Skeletal muscle satellite cell (primary cell): ENCODE data around the gene CACNA1I.

Experiments
- H3K27me3 ChIP-seq: 2 replicates; pipeline ENCODE4 v1.7.0; 2013; ENCODE audit warnings: low read length; ENCODE audit not compliant: control insufficient read depth, insufficient read depth
- H3K36me3 ChIP-seq: 2 replicates; pipeline ENCODE4 v1.7.0; 2013; ENCODE audit warnings: mild to moderate bottlenecking, control low read depth, low read length; ENCODE audit not compliant: insufficient read depth
- H3K4me1 ChIP-seq: 2 replicates; pipeline ENCODE4 v1.7.0; 2013; ENCODE audit warnings: low read length; ENCODE audit not compliant: control insufficient read depth, insufficient read depth
- H3K4me2 ChIP-seq: 2 replicates; pipeline ENCODE4 v1.7.0; 2013; ENCODE audit warnings: mild to moderate bottlenecking, low read length
- H3K4me3 ChIP-seq: 2 replicates; pipeline ENCODE4 v1.7.0; 2013; ENCODE audit warnings: low read length
- H3K9ac ChIP-seq: 2 replicates; pipeline ENCODE4 v1.7.0; 2013; ENCODE audit warnings: mild to moderate bottlenecking, low read depth, low read length, moderate library complexity
- H3K9me3 ChIP-seq: replicated peaks from 2 replicates; pipeline ENCODE4 v1.7.0; 2013; ENCODE audit warnings: mild to moderate bottlenecking, control low read depth, low read length

CACNA1I gene

DNA sequence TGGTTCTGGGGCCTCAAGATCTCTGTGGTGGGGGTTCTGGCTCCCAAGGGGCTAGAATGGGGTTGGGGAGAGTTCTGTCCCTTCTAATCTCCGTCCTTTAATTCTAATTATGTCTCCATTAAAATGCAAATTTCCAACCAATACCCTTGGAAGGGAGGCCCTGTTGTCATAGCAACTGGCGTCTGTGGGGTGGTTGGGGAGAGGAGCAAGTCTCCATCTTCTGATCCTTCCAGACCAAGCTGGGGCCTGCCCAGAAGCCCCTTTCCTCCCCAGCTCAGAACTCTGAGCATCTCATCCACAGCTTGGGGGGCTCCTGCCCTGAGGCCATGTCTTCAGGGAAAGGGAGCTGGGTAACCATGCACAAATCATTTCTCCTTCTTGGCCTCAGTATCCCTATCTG lies 32.6 kb upstream of the CACNA1I start:
- Histone ChIP-seq H3K9me3 (no peaks in the 10 kb centered on the region), H3K4me2 (no peak overlapping the region), H3K9ac (no peak overlapping the region), H3K4me3 (no peak overlapping the region), H3K27me3 (peaks cover 18% of the 10 kb centered on the region), H3K4me1 (peaks cover 10% of the 10 kb centered on the region), H3K36me3 (no peaks in the 10 kb centered on the region)

GRCh38 chr22:39543095-39543494 lies 27.5 kb upstream of the CACNA1I start:
- H3K4me2 ChIP-seq, result no peak overlapping the region
- no peak overlapping the region for H3K9ac ChIP-seq
- no peaks in the 10 kb centered on the region for H3K9me3 ChIP-seq
- no peak overlapping the region for H3K4me3 ChIP-seq
- H3K36me3 ChIP-seq, result no peaks in the 10 kb centered on the region
- peaks cover 3% of the 10 kb centered on the region for H3K4me1 ChIP-seq
- peaks cover 16% of the 10 kb centered on the region for H3K27me3 ChIP-seq

DNA sequence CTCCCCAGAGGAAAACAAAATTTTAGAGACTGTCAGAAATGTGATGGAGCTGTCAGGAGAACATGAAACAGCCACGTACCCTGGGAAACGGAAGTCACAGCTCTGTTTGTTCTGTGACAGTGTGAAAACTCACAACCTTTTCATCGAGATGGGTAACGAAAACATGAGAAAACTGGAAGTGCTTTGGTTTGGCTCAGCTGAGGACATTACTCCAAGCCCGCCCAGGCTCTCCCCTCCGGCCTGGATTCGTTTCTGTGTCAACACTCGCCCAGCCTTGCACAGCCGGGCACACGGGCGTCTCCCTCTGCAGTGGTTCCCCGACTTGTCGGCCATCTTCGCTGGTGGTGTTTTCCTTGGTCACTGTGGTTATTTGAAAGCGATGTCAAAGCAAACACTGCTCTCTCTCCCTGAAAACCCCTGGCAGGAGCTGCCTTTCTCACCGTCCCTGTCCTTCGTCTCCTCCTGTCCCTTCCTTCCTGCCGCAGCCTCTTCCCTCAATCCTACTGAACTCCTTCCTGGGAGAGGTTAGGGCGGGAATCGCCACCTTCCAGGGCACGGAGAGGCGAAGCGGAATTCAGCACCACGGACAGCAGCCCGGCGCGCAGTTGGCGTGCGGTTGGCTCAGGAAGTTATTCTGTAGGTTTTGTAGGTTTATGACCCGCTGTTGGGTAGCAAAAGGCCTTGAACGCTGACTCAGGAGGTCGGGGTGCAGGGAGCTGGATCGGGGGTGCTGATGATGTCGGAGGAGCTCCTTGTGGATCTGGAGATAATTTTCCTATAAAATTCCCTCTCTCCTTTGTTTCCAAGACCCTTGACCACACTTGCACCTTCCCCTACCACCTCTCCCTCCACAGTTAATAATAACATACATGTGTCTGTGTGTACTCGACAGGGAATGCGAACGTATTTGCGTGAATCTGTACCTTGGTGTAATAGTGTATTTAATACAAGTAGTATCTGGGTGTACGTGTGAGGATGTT lies 24.9 kb upstream of the CACNA1I start:
- Histone ChIP-seq H3K4me2 (no peak overlapping the region), H3K4me1 (peaks cover 3% of the 10 kb centered on the region), H3K9me3 (no peaks in the 10 kb centered on the region), H3K36me3 (no peaks in the 10 kb centered on the region), H3K27me3 (peaks cover 27% of the 10 kb centered on the region), H3K9ac (no peak overlapping the region), H3K4me3 (no peak overlapping the region)

DNA sequence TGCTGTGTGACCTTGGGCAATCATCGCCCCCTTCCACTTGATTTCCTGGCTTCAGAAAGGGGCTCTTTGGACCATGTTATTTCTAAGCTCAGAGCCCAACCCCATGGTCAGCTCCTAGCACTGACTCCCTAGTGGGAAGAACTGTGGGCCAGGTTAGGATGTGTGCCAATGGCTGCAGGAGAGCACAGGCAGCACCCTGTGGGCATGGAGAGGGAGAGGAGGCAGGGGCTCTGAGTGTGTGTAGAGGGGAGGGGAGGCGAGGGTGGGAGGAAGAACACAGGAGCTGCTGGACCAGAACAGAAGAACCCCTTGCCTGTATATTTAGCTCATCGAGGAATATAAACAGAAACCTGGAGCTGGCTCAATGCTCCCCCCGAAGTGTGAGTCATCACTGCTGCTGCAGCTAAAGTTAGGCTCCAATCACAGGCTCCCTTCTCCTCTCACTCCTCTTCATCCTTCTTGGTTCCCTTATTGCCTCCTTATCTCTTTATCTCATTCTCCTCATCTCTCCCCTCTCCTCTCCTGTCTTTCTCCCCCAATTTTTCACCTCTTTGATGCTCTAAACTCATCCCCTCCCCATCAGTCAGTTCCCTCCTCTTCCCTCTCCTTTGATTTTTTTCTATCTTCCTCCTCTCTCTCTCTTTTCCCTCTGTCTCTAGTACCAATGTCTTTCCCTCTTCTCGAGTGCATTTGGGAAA lies 23.5 kb upstream of the CACNA1I start:
- Histone ChIP-seq H3K36me3 (no peaks in the 10 kb centered on the region), H3K4me3 (no peak overlapping the region), H3K9me3 (no peaks in the 10 kb centered on the region), H3K4me1 (peaks cover 3% of the 10 kb centered on the region), H3K4me2 (no peak overlapping the region), H3K27me3 (peaks cover 37% of the 10 kb centered on the region), H3K9ac (no peak overlapping the region)

DNA sequence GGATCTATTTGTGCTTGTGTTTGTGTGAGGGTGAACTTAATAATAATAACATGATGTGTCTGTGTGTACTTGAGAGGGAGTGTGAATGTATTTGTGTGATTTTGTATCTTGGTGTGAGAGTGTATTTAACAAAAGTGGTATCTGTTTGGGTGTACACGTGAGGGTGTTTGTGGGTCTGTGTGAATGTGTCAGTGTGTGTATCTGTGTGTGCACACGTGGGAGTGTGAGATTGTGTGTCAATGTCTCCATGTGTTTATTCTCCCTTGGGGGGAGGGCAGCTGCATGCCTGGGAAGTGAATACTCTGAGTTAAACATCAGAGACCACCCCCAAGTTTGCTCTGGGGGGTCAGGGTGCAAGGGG lies 23.0 kb upstream of the CACNA1I start:
- Histone ChIP-seq H3K27me3 (peaks cover 42% of the 10 kb centered on the region), H3K9ac (no peak overlapping the region), H3K4me3 (no peak overlapping the region), H3K4me2 (no peak overlapping the region), H3K4me1 (peaks cover 3% of the 10 kb centered on the region), H3K36me3 (no peaks in the 10 kb centered on the region), H3K9me3 (no peaks in the 10 kb centered on the region)

DNA sequence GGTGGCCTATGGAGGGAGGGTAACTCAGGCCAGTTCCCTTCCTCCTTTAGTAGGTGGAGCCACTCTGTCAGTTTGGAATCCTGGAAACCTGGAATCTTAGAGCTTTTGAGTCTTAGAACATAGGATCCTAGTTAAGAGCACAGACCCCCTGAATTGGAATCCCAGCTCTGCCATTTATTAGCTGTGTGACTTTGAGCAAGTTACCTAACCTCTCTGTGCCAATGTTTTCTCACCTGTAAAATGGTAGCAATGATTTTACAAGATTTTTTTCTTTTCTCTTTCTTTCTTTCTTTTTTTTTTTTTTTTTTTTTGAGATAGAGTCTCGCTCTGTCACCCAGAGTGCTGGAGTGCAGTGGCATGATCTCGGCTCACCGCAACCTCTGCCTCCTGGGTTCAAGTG lies 17.1 kb upstream of the CACNA1I start:
- peaks cover 66% of the 10 kb centered on the region for H3K27me3 ChIP-seq

DNA sequence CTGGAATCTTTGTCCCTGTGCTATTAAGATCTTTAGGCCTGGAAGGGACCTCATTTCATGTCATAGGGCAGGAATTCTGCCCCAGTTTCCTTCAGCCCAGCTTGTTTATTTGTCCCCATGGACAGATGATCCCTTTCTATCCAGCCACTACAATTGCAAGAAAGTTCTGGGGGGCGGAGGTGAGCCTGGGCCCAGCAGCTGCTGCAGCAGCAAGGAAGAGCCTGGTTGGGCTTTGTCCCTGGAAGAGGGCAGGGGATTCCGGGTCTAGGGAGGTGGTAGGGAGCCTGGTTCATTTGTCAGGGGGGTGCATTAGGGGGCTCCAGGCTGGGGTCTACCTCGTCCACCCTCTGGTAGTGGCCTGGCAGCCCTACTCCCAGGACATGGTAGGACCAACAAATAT lies 16.4 kb upstream of the CACNA1I start:
- Histone ChIP-seq H3K9ac (no peak overlapping the region), H3K4me3 (no peak overlapping the region), H3K4me2 (no peak overlapping the region), H3K9me3 (no peaks in the 10 kb centered on the region), H3K27me3 (peaks cover 69% of the 10 kb centered on the region), H3K36me3 (no peaks in the 10 kb centered on the region), H3K4me1 (no peaks in the 10 kb centered on the region)

More for the DNA sequence above, 17.1 kb upstream of the CACNA1I start:
- no peaks in the 10 kb centered on the region for H3K4me1 ChIP-seq
- H3K9me3 ChIP-seq, result no peaks in the 10 kb centered on the region
- H3K4me2 ChIP-seq, result no peak overlapping the region
- no peak overlapping the region for H3K9ac ChIP-seq
- H3K4me3 ChIP-seq, result no peak overlapping the region
- H3K36me3 ChIP-seq, result no peaks in the 10 kb centered on the region

DNA sequence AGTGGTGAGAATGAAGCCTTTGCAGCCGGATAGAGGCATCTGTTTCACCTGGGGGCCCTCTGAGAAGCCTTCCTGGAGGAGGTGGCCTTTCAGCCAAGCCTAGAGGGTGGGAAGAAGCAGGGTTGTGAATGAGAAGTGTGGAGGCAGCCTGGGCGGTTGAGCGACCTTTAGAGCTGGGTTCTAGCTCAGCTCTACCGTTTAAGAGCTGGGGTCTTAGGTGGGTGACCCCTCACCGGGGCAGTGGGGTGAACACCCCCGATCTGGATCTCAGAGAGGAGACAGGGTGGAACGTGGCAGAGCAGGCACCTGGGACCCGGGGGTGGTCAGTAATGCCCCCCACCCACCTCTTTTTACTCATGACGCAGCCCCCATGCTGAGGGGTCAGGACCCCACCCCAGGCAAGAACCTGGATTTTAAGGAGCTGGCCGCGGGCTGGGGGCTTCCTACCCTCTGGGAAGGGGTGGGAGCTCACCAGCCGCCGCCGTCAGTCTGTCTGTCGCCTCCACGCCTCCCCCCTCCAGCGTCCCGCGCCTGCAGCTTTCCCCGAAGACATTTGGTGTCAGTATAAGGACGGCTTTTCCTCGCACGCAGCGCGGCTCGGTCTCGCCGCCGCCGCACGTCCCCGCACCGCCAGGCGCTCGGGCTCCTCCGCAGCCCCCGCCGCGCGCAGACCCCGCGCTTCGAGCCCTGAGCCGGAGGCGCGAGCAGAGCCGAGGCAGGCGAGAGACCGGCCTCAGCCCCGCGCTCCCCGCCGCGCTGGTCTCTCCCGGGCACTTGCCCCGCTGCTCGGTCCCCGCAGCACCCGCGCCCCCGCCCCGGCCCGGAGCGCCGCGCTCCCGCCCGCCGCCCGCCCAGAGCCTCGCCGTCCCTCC lies 13.3 kb upstream of the CACNA1I start:
- Histone ChIP-seq H3K9ac (no peak overlapping the region), H3K4me1 (no peaks in the 10 kb centered on the region), H3K4me3 (no peak overlapping the region), H3K36me3 (no peaks in the 10 kb centered on the region), H3K4me2 (peak overlapping the region; percentile 56), H3K9me3 (no peaks in the 10 kb centered on the region), H3K27me3 (peaks cover 70% of the 10 kb centered on the region)

DNA sequence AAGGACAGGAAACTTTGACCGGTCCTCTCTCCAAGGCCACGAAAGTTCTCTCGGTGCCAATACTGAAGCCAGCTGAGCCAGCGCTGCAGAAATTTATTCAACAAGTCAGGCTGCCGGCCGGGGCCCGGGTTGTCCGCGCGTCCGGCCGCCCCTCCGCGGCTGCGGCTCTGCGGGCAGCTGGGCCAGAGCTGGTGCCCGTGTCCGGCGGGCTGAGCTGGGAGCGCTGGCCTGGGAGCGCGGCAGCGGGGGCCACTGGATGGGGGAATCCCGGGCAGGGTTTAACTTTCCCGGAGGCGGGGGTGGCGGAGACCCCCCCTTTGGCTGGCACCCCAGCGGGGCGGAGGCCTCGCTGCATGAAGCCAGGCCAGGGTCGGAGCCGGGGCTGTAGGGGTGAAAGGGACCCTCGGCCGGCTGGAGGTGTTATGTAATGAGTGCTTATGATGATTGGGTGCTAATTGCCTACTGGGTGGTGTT lies 12.3 kb upstream of the CACNA1I start:
- Histone ChIP-seq H3K9ac (no peak overlapping the region), H3K9me3 (no peaks in the 10 kb centered on the region), H3K36me3 (no peaks in the 10 kb centered on the region), H3K27me3 (peaks cover 67% of the 10 kb centered on the region), H3K4me1 (no peaks in the 10 kb centered on the region), H3K4me2 (no peak overlapping the region), H3K4me3 (no peak overlapping the region)

DNA sequence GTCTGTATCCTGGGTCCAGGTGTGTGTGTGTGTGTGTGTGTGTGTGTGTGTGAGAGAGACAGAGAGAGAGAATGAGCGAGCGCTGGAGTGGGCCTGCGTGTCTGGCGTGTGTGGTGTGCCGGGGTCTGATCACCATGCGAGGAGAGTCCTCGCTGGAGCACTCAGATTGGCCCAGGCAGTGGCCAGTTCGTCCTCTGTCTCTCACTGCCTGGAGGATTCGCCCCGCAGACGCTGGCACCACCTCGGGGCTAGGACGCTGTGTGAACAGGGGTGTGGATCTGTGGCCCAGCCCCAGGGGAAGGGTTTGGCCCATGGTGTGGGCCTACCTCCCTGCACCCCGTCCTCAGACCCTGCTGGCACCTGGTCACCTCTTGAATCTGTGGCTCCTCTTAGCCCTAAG lies 11.6 kb upstream of the CACNA1I start:
- no peaks in the 10 kb centered on the region for H3K9me3 ChIP-seq
- H3K4me1 ChIP-seq, result no peaks in the 10 kb centered on the region
- peaks cover 66% of the 10 kb centered on the region for H3K27me3 ChIP-seq
- H3K9ac ChIP-seq, result no peak overlapping the region
- no peaks in the 10 kb centered on the region for H3K36me3 ChIP-seq
- H3K4me2 ChIP-seq, result no peak overlapping the region
- no peak overlapping the region for H3K4me3 ChIP-seq

DNA sequence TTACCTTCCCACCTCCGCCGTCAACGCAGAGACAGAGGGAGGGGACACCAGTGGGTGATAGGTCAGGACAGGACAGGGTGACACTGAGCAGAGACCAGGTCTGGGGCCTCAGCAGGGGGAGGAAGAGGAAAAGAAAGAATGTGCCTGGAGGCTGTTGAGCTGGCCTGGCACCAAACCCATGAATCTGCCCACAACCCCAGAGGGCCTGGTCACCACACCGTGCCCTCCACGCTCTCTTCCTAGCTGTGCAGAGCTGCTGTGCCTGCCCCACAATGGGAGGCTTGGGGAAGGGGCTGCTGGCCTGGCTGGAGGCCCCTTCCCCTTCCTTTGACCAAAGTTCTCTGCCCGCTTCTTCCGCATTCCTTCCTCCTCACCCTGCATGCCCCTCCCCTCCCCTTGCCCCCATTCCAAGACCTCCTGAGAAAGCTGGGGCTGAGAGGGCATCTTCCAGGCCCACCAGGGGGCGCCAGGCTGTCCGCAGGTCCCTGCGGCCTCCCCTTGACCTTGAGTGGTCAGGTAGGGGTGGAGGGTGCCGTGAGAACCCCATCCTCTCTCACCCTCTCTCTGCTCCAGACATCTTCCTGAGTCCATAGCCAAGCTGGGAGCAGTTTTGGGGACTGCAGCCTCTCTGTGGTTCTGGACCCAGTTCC lies 11.0 kb upstream of the CACNA1I start:
- no peak overlapping the region for H3K4me2 ChIP-seq
- H3K27me3 ChIP-seq, result peaks cover 62% of the 10 kb centered on the region
- H3K36me3 ChIP-seq, result no peaks in the 10 kb centered on the region
- H3K9me3 ChIP-seq, result no peaks in the 10 kb centered on the region
- no peaks in the 10 kb centered on the region for H3K4me1 ChIP-seq
- no peak overlapping the region for H3K4me3 ChIP-seq
- H3K9ac ChIP-seq, result no peak overlapping the region
